GM13976 (cell line): ENCODE results near the gene CFAP126.
A peak's percentile ranks its signal among the peaks of the same experiment; 100 is the strongest.
"Not testable (repeated sequence)": the region's sequence is repeated elsewhere in the genome, so short reads cannot be mapped to it uniquely, and the experiment has no call there.

Experiments used
- DNase-seq: peaks from one replicate; pipeline ENCODE4 v3.0.0; 2012; ENCODE audit warnings: low spot score
- in situ Hi-C: fragments of 300-500 bp; cut with MboI; formaldehyde crosslinking; loops from one replicate; pipeline ENCODE4 v1.12.0; 2022; ENCODE audit warnings: low sequenced_read_pairs, mixed read lengths, inconsistent platforms; ENCODE audit not compliant: unreplicated experiment
- TF ChIP-seq, protein P1 (sequence below): IDR thresholded peaks from 2 replicates; pipeline ENCODE4 v1.5.1; 2012; ENCODE audit warnings: borderline replicate concordance, mild to moderate bottlenecking; ENCODE audit not compliant: insufficient read depth; ENCODE audit errors: extremely low read depth, missing control alignments, control extremely low read depth

Gene CFAP126

GRCh38 chr1:161389691-161390558 lies 22.2 kb upstream of the CFAP126 start:
- TF ChIP-seq, protein P1, sequence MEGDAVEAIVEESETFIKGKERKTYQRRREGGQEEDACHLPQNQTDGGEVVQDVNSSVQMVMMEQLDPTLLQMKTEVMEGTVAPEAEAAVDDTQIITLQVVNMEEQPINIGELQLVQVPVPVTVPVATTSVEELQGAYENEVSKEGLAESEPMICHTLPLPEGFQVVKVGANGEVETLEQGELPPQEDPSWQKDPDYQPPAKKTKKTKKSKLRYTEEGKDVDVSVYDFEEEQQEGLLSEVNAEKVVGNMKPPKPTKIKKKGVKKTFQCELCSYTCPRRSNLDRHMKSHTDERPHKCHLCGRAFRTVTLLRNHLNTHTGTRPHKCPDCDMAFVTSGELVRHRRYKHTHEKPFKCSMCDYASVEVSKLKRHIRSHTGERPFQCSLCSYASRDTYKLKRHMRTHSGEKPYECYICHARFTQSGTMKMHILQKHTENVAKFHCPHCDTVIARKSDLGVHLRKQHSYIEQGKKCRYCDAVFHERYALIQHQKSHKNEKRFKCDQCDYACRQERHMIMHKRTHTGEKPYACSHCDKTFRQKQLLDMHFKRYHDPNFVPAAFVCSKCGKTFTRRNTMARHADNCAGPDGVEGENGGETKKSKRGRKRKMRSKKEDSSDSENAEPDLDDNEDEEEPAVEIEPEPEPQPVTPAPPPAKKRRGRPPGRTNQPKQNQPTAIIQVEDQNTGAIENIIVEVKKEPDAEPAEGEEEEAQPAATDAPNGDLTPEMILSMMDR: no peak

DNA sequence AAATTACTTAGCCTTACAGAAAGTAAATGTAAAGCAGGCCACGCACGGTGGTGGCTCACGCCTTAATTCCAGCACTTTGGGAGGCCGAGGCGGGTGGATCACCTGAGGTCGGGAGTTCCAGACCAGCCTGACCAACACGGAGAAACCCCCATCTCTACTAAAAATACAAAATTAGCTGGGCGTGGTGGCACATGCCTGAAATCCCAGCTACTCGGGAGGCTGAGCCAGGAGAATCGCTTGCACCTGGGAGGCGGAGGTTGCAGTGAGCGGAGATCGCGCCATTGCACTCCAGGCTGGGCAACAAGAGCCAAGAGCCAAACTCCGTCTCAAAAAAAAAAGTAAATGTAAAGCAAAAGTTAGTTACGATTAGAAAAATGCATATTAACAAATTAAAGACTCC lies 21.5 kb upstream of the CFAP126 start:
- DNase-seq, in situ Hi-C loops: not testable (repeated sequence)

More at GRCh38 chr1:161389691-161390558, 22.2 kb upstream of the CFAP126 start:
- DNase-seq: peak; percentile 96
- in situ Hi-C loops: no loop called here

DNA sequence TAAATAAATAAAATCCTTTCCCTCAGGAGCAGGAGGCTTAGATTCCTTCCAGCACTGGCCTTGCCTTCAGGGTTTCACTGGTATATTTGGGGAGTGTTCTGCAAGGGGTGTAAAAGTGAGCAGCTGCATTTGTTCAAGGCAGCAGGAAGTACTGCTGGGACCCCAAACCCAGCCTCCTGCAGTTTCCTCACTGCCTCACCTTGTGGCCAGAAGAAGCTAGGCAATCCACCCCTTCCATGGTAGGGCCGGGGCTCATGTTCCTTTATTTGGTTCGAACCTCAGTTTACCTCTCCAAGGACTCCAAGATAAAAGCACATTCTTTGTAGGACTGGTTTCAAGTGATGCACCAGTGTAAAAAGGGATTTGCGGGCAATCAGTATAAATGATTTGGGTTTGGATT lies 21.0 kb upstream of the CFAP126 start:
- TF ChIP-seq, protein P1: no peak
- no peak for DNase-seq
- in situ Hi-C loops: no loop called here

- TF ChIP-seq, protein P1: peak; percentile 65
- in situ Hi-C loops: no loop called here
- peak; percentile 66 for DNase-seq
Observed at GRCh38 chr1:161382214-161383019, 14.7 kb upstream of the CFAP126 start.

- in situ Hi-C loops: no loop called here
- DNase-seq: no peak
- TF ChIP-seq, protein P1: no peak
Observed at GRCh38 chr1:161381707-161382106, 14.0 kb upstream of the CFAP126 start.

GRCh38 chr1:161379071-161379470 lies 11.4 kb upstream of the CFAP126 start:
- in situ Hi-C loops: loop anchor here (10.0 kb wide), 1 partner anchor 154 kb away; the partner anchor contains the start of genes APOA2 and TOMM40L
- TF ChIP-seq, protein P1: no peak
- no peak for DNase-seq
